NCI-H345 (cell line): ENCODE data around the gene MMD.

Experiments
- DNase-seq: peaks from one replicate; lab custom pipeline; 2025; lab: John Stamatoyannopoulos, UW

MMD gene

DNA sequence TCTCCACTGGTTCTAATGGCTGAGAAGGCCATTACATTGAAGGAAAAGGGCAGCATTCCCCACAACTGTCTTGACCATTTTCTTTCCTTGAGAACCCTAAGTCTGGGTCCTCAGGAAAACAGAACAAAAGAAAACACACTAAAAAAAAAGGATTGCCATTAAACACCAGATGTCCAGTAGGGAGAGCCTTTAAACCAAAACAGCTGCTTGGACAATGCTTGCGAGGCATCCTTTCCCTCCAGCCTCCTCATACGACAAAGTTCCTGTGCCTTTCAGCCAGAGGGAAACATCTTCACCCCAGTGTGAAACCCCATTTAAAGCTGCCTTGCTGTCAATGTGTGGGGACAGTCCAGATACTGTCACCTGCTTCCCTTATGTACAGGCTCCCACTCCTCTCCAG, 74.3 kb downstream of the MMD start:
- DNase-seq = no peak

DNA sequence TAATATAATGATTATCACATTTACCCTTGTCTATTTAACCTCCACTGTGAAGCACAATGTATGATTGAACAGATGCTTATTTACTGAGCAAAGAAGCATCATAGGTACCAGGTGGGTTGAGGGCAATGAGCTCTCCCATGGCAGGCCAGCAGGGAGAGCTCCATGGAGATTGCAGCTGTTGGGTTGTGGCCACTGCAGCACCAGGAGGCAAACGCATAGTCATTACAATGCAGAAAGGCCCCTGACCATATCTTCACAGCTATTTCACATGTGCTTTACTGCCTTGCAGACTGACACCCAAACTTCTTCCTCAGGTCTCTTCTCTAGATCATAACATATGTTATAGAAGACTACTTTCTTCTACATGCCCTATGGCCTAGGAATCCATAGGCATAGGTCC, 75.0 kb downstream of the MMD start:
- no peak for DNase-seq

DNA sequence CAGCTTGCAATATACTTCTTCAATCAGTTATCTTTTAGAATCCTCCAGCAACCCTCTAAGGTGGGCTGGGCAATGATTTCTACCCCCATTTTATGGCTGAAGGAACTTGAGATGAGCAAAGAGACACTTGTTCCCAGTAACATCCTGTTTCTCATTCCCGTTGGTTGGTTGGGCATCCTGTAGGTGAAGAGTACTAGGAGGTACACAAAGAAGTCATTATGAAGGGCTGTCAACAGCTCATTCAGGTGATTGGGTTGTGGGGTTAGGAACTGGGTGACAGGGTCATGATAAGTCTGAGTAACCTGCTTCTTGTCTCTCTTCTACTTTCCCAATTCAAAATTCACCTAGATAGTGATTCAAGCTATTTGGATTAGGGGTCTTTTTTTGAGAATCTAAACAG, 76.5 kb downstream of the MMD start:
- no peak for DNase-seq

DNA sequence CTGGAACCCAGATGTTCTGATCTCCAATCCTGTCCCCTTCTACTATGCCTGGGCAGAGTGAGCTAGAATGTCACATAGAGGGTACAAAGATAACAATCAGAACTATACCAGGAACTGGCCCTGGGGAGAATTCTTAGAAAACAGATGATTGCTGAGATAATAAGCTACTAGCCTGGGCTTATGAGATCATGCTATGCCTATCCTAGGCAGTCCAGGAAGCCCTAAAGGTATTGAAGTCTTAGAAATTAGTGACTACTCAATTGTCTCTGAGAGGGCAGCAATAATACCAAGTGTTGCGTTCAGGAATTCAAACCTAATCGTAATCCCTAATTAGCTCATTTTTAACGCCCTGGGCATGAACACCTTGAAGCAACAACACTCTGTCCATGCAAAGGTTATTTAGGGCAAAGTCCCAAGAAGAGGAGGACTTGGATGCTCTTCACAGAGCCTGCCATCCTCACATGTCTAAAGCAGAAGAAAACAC, 77.1 kb downstream of the MMD start:
- DNase-seq = no peak

DNA sequence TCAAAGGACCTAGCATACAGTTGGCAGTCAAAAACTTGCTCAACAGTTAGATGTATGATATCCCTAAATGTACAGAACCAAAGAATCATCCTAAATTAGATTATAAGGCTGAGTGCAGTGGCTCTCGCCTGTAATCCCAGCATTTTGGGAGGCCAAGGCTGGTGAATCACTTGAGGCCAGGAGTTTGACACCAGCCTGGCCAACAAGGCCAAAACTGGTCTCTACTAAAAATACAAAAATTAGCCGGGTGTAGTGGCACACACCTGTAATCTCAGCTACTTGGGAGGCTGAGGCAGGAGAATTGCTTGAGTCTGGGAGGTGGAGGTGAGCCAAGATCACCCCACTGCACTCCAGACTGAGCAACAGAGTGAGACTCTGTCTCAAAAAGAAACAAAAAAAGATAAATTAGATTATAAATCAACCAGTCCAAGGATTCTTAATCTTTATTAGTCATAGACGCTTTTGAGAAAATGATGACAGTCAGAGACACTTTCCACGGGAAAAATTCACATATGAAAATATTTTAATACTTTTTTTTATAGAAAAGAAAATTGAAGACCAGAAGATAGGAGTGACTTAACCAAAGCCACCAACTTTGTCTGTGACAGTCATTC, 77.6 kb downstream of the MMD start:
- DNase-seq = no peak

DNA sequence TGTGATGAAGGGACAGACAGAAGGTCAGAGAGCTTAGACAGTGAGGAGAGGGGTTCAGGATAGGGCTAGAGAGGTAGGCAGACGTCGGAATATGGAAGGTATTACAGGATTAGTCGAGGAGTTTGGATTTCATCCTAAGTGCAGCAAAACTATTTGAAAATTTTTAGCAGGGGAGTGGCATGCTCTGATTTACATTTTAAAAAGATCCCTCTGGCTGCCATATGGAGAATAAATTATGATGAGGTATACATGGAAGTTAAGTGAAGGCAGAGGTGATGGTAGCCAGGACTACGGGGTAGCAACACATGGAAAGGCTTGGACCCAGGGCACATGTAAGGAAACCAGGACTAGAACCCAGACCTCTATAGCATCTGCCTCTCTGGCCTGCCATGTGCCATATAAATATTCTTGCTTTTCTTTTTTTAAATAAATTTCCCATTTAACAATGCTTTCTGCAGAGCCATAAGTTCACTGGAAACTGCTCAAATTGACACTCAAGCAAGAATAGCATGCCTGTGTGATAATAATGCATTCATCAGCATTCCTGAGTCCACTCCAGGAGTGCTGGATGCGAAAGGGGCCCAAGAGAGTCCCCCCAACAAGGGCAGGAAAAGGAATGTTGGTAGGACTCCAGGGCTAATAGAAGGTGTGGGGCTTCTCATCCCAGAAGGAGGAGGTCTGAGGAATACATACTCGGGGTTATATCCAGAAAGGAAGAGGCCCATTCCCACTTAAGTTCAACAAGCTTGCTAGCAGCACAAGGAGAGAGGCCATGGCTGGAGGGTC, 78.6 kb downstream of the MMD start:
- DNase-seq = no peak
